ENCODE measurements around the gene ALDH1L2.

The ALDH1L2 gene

DNA sequence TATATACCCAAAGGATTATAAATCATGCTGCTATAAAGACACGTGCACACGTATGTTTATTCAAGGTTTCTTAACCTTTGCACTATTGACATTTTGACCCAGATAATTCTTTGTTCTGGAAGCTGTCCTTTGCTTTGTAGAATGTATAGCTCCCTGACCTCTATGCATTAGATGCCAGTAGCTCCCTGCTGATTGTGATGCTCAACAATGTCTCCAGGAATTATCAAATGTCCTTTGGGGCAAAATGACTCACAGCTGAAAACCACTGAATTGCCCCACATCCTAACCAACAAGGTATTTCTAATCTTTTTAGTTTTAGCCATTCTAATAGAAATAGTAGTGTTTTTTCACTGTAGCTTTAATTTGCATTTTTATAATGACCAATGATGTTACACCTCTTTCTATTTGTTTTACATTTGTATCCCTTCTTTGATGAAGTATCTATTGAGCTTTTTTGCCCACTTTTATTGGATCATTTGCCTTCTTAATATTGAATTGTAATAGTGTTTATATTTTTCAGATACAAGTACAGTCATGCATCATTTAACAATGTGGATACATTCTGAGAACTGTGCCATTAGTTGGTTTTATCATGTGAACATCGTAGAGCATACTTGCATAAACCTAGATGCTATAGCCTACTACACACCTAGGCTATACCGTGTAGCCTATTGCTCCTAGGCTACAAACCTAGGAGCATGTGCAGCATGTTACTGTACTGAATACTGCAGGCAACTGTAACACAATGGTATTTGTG, 108.5 kb downstream of the ALDH1L2 start:
- no peak for DNase-seq

DNA sequence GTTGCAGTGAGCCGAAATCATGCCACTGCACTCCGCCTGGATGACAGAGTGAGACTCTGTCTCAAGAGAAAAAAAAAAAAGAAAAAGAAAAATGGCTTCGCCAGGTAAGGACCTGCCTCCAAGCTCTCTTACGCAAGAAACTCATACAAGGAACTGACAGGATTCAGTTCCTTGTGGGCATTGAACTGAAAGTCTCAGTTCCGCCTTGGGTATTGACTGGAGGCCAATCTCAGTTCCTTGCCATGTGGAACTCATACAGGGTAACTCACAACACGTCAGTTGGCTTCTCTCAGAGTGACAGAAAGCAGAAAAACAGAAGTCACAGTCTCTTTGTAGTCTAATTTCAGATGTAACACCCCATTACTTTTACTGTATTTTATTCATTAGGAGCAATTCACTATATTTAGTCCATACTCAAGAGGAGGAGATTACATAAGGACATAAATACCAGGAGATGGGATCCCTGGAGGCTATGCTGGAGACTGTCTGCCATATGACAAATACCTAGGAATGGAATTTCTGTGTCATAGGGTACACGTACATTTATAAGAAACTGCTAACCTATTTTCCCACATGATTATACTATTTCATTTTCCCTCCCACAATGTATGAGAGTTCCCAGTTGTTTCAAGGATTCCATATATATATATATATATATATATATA, 109.5 kb downstream of the ALDH1L2 start:
- DNase-seq = no peak

DNA sequence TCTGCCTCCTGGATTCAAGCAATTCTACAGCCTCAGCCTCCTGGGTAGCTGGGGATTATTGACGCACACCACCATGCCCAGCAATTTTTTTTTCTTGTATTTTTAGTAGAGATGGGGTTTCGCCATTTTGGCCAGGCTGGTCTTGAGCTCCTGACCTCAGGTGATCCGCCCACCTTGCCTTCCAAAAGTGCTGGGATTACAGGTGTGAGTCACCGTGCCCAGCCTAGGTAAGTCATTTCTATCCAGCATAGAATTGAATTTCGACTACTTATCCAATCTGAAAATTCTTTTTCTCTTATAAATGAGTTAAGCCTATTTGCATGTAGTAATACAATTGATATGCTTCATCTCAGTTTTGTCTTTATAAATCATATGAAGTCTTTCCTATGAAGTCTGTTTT, 111.0 kb downstream of the ALDH1L2 start:
- no peak for DNase-seq

DNA sequence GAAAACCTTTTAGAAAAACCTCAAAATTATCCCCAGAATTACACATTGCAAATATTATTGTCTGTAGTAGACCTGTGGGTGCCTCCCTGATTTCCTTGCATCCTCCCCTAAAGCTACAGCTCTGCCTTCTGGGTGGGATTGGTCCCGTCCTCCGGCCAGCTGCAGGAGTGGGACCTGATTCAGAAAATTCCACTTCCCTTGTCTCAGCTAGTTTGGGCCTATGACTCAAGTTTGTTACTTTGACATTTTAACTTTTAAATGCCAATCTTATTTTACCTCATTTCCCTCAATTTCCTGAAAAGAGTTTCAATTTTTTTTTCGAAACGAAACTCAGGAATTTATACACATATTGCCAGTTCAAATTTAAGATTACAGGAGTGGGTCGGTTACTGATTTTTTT, 113.0 kb downstream of the ALDH1L2 start:
- no peak for DNase-seq
